T-helper 2 cell treated with Interferon-gamma antibody and Interleukin-4, amounts not matched to agents 5 μg/mL and 100 μg/mL, for 36 hours (primary cell): ENCODE results near the gene MYH3.

Source experiments
- DNase-seq: peaks from one replicate; pipeline ENCODE4 v3.0.0; 2021; ENCODE audit warnings: low spot score
- H3K27ac Mint-ChIP-seq: one replicate; pipeline ENCODE4 v1.8.0; 2021; ENCODE audit warnings: mild to moderate bottlenecking, mixed read lengths
- H3K27me3 Mint-ChIP-seq: one replicate; pipeline ENCODE4 v1.8.0; 2021; ENCODE audit warnings: low read depth, mixed read lengths
- H3K36me3 Mint-ChIP-seq: one replicate; pipeline ENCODE4 v1.8.0; 2021; ENCODE audit warnings: low read depth, mixed read lengths
- H3K4me1 Mint-ChIP-seq: one replicate; pipeline ENCODE4 v1.8.0; 2021; ENCODE audit warnings: low read depth, mixed read lengths
- H3K4me3 Mint-ChIP-seq: one replicate; pipeline ENCODE4 v1.8.0; 2022; ENCODE audit warnings: mild to moderate bottlenecking, moderate library complexity, mixed read lengths
- H3K9me3 Mint-ChIP-seq: one replicate; pipeline ENCODE4 v1.8.0; 2021; ENCODE audit warnings: mixed read lengths

Gene MYH3

GRCh38 chr17:10633738-10634379, 23.2 kb downstream of the MYH3 start:
- no peak overlapping the region for H3K4me3 Mint-ChIP-seq
- no peaks in the 10 kb centered on the region for H3K27me3 Mint-ChIP-seq
- H3K4me1 Mint-ChIP-seq: peaks cover 3% of the 10 kb centered on the region
- peaks cover 2% of the 10 kb centered on the region for H3K36me3 Mint-ChIP-seq
- H3K9me3 Mint-ChIP-seq: no peaks in the 10 kb centered on the region
- H3K27ac Mint-ChIP-seq: no peak overlapping the region
- no peak for DNase-seq

GRCh38 chr17:10631701-10632100, 25.4 kb downstream of the MYH3 start:
- DNase-seq: no peak
- H3K36me3 Mint-ChIP-seq: peaks cover 2% of the 10 kb centered on the region
- H3K27ac Mint-ChIP-seq: no peak overlapping the region
- no peaks in the 10 kb centered on the region for H3K27me3 Mint-ChIP-seq
- H3K4me3 Mint-ChIP-seq: no peak overlapping the region
- no peaks in the 10 kb centered on the region for H3K9me3 Mint-ChIP-seq
- peaks cover 3% of the 10 kb centered on the region for H3K4me1 Mint-ChIP-seq

- Mint-ChIP-seq H3K4me3 (no peak overlapping the region), H3K9me3 (no peaks in the 10 kb centered on the region), H3K4me1 (peaks cover 3% of the 10 kb centered on the region), H3K36me3 (peaks cover 2% of the 10 kb centered on the region), H3K27me3 (no peaks in the 10 kb centered on the region), H3K27ac (no peak overlapping the region)
- peak; percentile 7 for DNase-seq
Observed at GRCh38 chr17:10631048-10631700, 25.9 kb downstream of the MYH3 start.

- Mint-ChIP-seq H3K27me3 (no peaks in the 10 kb centered on the region), H3K4me3 (no peak overlapping the region), H3K9me3 (no peaks in the 10 kb centered on the region), H3K27ac (no peak overlapping the region), H3K4me1 (no peaks in the 10 kb centered on the region), H3K36me3 (peaks cover 2% of the 10 kb centered on the region)
- no peak for DNase-seq
Observed at GRCh38 chr17:10629706-10630105, 27.4 kb downstream of the MYH3 start.

- Mint-ChIP-seq H3K9me3 (no peaks in the 10 kb centered on the region), H3K36me3 (peaks cover 2% of the 10 kb centered on the region), H3K27ac (no peak overlapping the region), H3K4me3 (no peak overlapping the region), H3K4me1 (no peaks in the 10 kb centered on the region), H3K27me3 (no peaks in the 10 kb centered on the region)
- no peak for DNase-seq
Observed at GRCh38 chr17:10628756-10629155, 28.4 kb downstream of the MYH3 start.

GRCh38 chr17:10626390-10626789, 30.7 kb downstream of the MYH3 start:
- Mint-ChIP-seq H3K9me3 (no peaks in the 10 kb centered on the region), H3K4me3 (no peak overlapping the region), H3K4me1 (no peaks in the 10 kb centered on the region)

GRCh38 chr17:10624969-10625368, 32.1 kb downstream of the MYH3 start:
- H3K36me3 Mint-ChIP-seq: no peaks in the 10 kb centered on the region
- H3K9me3 Mint-ChIP-seq: no peaks in the 10 kb centered on the region
- no peak overlapping the region for H3K4me3 Mint-ChIP-seq
- no peaks in the 10 kb centered on the region for H3K27me3 Mint-ChIP-seq
- no peak for DNase-seq
- no peaks in the 10 kb centered on the region for H3K4me1 Mint-ChIP-seq
- no peak overlapping the region for H3K27ac Mint-ChIP-seq

More at GRCh38 chr17:10626390-10626789, 30.7 kb downstream of the MYH3 start:
- DNase-seq: no peak
- Mint-ChIP-seq H3K27ac (no peak overlapping the region), H3K36me3 (peaks cover 2% of the 10 kb centered on the region), H3K27me3 (no peaks in the 10 kb centered on the region)

GRCh38 chr17:10623737-10624338, 33.3 kb downstream of the MYH3 start:
- Mint-ChIP-seq H3K4me3 (no peak overlapping the region), H3K4me1 (no peaks in the 10 kb centered on the region), H3K27me3 (no peaks in the 10 kb centered on the region), H3K36me3 (no peaks in the 10 kb centered on the region), H3K9me3 (no peaks in the 10 kb centered on the region), H3K27ac (no peak overlapping the region)
- no peak for DNase-seq

GRCh38 chr17:10622617-10623485, 34.3 kb downstream of the MYH3 start:
- Mint-ChIP-seq H3K27me3 (no peaks in the 10 kb centered on the region), H3K4me3 (no peak overlapping the region), H3K4me1 (peaks cover 3% of the 10 kb centered on the region), H3K36me3 (no peaks in the 10 kb centered on the region), H3K27ac (no peak overlapping the region), H3K9me3 (no peaks in the 10 kb centered on the region)
- no peak for DNase-seq

- no peak overlapping the region for H3K4me3 Mint-ChIP-seq
Observed at GRCh38 chr17:10621397-10621796, 35.7 kb downstream of the MYH3 start.

GRCh38 chr17:10620823-10621222, 36.3 kb downstream of the MYH3 start:
- H3K36me3 Mint-ChIP-seq: no peaks in the 10 kb centered on the region
- no peak overlapping the region for H3K27ac Mint-ChIP-seq
- H3K27me3 Mint-ChIP-seq: no peaks in the 10 kb centered on the region
- H3K4me3 Mint-ChIP-seq: no peak overlapping the region
- no peak for DNase-seq
- peaks cover 3% of the 10 kb centered on the region for H3K4me1 Mint-ChIP-seq
- H3K9me3 Mint-ChIP-seq: no peaks in the 10 kb centered on the region

More at GRCh38 chr17:10621397-10621796, 35.7 kb downstream of the MYH3 start:
- DNase-seq: no peak
- H3K27ac Mint-ChIP-seq: no peak overlapping the region
- H3K4me1 Mint-ChIP-seq: peaks cover 3% of the 10 kb centered on the region
- no peaks in the 10 kb centered on the region for H3K36me3 Mint-ChIP-seq
- H3K27me3 Mint-ChIP-seq: no peaks in the 10 kb centered on the region
- H3K9me3 Mint-ChIP-seq: no peaks in the 10 kb centered on the region

- H3K36me3 Mint-ChIP-seq: no peaks in the 10 kb centered on the region
- no peaks in the 10 kb centered on the region for H3K27me3 Mint-ChIP-seq
- H3K4me3 Mint-ChIP-seq: no peak overlapping the region
- peaks cover 3% of the 10 kb centered on the region for H3K4me1 Mint-ChIP-seq
- peak; percentile 36 for DNase-seq
- H3K9me3 Mint-ChIP-seq: no peaks in the 10 kb centered on the region
- no peak overlapping the region for H3K27ac Mint-ChIP-seq
Observed at GRCh38 chr17:10618202-10618635, 38.9 kb downstream of the MYH3 start.

GRCh38 chr17:10617120-10617505, 40.0 kb downstream of the MYH3 start:
- H3K27me3 Mint-ChIP-seq: no peaks in the 10 kb centered on the region
- H3K27ac Mint-ChIP-seq: no peak overlapping the region
- no peaks in the 10 kb centered on the region for H3K36me3 Mint-ChIP-seq
- DNase-seq: no peak
- peaks cover 3% of the 10 kb centered on the region for H3K4me1 Mint-ChIP-seq
- H3K9me3 Mint-ChIP-seq: no peaks in the 10 kb centered on the region
- no peak overlapping the region for H3K4me3 Mint-ChIP-seq
